Mucosa of descending colon (tissue), 3 donors: ENCODE measurements around the gene CCDC188. TPM values are rescaled to one million over a fixed set of nuclear protein-coding genes. Genes with fewer than 3 reads are reported as not detected.

Source experiments
- ATAC-seq: fragments of 200-7000 bp; cut with Tn5 transposase; one replicate; pipeline ENCODE4 v1.9.1; 2020; ENCODE audit warnings: mild to moderate bottlenecking, moderate library complexity
- DNase-seq, 3 donors: peaks; one replicate each; pipeline ENCODE4 v3.0.0-alpha.2; 2020
- H3K36me3 ChIP-seq: fragments of 200-600 bp; one replicate; pipeline ENCODE4 v1.8.0; 2021; ENCODE audit warnings: low read depth, mild to moderate bottlenecking
- H3K4me1 ChIP-seq: fragments of 200-600 bp; one replicate; pipeline ENCODE4 v1.8.0; 2021; ENCODE audit warnings: low read depth, mild to moderate bottlenecking
- H3K4me3 ChIP-seq: fragments of 200-600 bp; one replicate; pipeline ENCODE4 v1.8.0; 2021; ENCODE audit warnings: mild to moderate bottlenecking
- H3K9me3 ChIP-seq: fragments of 200-600 bp; one replicate; pipeline ENCODE4 v1.8.0; 2021; ENCODE audit warnings: mild to moderate bottlenecking
- CTCF ChIP-seq: fragments of 200-600 bp; IDR thresholded peaks from one replicate; pipeline ENCODE4 v1.8.0; 2022; ENCODE audit warnings: antibody characterized with exemption, mild to moderate bottlenecking
- intact Hi-C, 2 donors: fragments of 100-400 bp; cut with DNase I in 1 of 2; cut with micrococcal nuclease in 1 of 2; formaldehyde crosslinking; loops; one replicate each; pipeline versions ENCODE4 v1.11.0 to v1.11.1; 2022; cut with DNase I, micrococcal nuclease
- total RNA-seq, 3 donors: library from RNA; stranded (reverse); fragmentation: NEBNext Ultra II Directional in 2 of 3; extraction: Animal tissue kit (Norgen Biotek cat#: 25700) in 2 of 3; gene quantifications; one replicate each; pipeline versions ENCODE4 v1.2.1 to v1.2.4, GENCODE V29; 2021 to 2023
- donor health status: DM: no; HTN: no; CAD: no; lungs with moderate emphysema.
- donor health status: DM: no; HTN: no; CAD: no.
- donor health status: DM: no; HTN: yes; CAD: no.

CCDC188 gene
- total RNA-seq, 3 donors from 2014 or later: 0.41 to 0.98 (median 0.65) TPM

DNA sequence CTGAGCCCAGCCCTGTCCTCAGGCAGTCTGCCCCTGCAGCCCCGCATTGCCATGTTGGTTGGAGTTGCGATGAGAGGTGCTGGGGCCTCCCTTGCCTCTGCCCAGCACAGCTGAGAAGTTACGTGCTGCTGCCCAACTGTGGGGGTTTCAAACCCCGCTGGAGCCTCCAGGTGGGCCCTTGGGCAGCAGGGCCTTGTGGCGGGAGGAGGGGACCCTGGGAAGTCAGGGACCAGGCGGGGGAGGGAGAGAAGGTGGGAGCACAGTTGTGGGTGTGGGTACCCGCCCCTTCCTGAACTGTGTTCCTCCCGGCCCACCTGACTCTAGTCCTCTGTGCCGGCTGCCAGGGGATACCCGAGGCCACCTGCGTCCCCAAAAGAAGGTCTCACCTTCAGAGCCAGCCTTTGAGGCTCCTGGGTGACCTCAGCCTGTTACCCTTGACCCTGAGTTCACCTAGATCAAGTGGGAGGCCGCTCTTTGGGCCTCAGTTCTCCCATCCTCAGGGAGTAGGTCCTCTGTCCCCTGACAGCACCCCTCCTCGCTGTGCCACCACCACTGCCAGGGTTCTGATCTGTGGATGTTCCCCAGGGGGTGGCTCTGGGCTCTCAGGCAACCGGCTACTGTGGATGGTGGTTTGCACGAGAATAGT lies 7.7 kb upstream of the CCDC188 start:
- H3K36me3 ChIP-seq: no peaks in the 10 kb centered on the region
- H3K4me1 ChIP-seq: peaks cover 3% of the 10 kb centered on the region
- intact Hi-C loops: loop anchor here (5.0 to 10.0 kb wide), 2 partner anchors 116 to 129 kb away; no protein-coding TSS in a partner anchor
- no peak overlapping the region for H3K4me3 ChIP-seq
- DNase-seq: no peak
- H3K9me3 ChIP-seq: no peaks in the 10 kb centered on the region
- TF ChIP-seq CTCF: no peak
- no peak for ATAC-seq

- ATAC-seq (no peak), DNase-seq (no peak)
- H3K4me3 ChIP-seq: no peak overlapping the region
- no peaks in the 10 kb centered on the region for H3K9me3 ChIP-seq
- no peak for TF ChIP-seq CTCF
- peaks cover 3% of the 10 kb centered on the region for H3K4me1 ChIP-seq
- no peaks in the 10 kb centered on the region for H3K36me3 ChIP-seq
- intact Hi-C loops: loop anchor here (5.0 to 10.0 kb wide), 2 partner anchors 117 to 130 kb away; no protein-coding TSS in a partner anchor
Measured at GRCh38 chr22:20157430-20158183, 6.8 kb upstream of the CCDC188 start.

DNA sequence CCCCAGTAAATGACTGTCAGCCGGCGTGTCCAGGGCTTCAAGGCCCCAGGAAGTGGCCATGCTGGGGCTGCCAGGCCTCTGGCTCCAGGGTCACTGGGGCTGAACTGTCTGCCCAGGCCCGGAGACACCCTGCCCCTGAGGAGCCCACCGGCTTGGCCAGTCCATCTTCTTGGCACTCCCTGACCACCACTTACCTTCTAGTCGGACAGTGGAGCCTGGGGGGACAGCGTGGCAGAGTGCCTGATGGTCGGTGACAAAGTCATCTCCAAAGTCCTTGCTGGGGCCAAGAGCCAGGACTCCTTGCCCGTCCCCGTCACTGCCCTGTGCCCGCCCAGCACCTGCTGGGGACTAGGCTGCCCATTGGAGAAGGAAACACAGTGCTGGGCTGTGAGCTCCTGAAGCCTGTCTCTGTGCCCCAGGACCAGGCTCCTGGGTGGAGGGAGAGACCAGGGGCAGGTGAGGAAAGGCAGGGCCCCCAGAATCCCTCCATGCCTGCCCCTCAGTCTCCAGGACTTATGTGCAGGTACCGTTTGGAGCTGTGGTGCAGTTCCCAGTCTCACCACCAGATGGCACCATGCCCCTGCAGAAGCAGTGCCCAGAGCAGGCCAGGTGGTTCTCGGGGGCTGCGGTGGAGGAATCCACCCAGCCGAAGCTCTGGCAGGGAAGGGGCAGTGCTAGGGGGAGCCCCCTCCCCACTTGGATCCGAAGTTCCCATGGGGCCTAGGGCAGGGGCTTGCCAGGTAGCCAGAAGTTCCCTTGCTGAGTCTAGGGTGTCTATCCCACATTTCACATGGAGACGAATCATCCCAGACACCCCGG lies 6.0 kb upstream of the CCDC188 start:
- ATAC-seq (peak; percentile 76), DNase-seq (peak; percentile 79 to 96 (median 91))
- intact Hi-C loops: loop anchor here (5.0 to 10.0 kb wide), 2 partner anchors 118 to 130 kb away; no protein-coding TSS in a partner anchor
- Histone ChIP-seq H3K9me3 (no peaks in the 10 kb centered on the region), H3K36me3 (no peaks in the 10 kb centered on the region), H3K4me1 (peaks cover 3% of the 10 kb centered on the region), H3K4me3 (no peak overlapping the region)
- peak; percentile 99 for TF ChIP-seq CTCF

- Histone ChIP-seq H3K4me3 (no peak overlapping the region), H3K36me3 (no peaks in the 10 kb centered on the region), H3K9me3 (no peaks in the 10 kb centered on the region), H3K4me1 (peaks cover 3% of the 10 kb centered on the region)
- ATAC-seq: no peak
- intact Hi-C loops: loop anchor here (5.0 to 10.0 kb wide), 2 partner anchors 119 to 131 kb away; no protein-coding TSS in a partner anchor
- DNase-seq: no peak
- no peak for TF ChIP-seq CTCF
Measured at GRCh38 chr22:20156042-20156389, 5.2 kb upstream of the CCDC188 start.

DNA sequence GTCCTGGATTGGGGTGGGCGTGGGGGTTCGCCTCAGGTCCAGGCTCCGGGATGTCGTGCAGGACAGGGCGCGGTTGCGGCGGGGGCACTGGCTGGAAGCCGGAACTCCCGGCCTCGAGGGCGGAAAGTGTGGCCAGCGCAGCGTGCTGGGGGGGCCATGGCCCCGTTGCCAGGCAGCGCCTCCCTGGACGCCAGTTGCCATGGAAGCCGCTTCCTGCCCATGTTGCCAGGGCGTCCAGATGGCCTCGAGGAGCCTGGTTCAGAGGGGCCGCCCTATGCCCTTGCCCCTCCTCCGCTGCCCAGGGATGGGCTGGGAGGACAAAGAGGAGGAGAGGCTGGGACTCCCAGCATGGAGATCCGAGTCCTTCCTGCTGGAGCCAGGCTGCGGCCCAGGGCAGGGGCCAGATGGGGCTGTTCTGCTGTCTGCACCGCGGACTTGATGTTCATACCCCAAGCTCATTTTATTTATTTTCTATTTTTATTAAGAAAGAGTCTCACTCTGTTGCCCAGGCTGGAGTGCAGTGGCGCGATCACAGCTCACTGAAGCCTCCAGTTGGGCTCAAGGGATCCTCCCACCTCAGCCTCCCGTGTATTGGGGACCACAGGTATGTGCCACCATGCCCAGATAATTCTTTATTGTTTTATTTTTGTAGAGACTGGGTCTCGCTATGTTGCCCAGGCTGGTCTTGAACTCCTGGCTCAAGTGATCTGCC lies 4.6 kb upstream of the CCDC188 start:
- ATAC-seq (peak; percentile 71), DNase-seq (peak; percentile 21 to 67 (median 59))
- H3K9me3 ChIP-seq: no peaks in the 10 kb centered on the region
- intact Hi-C loops: loop anchor here (5.0 to 10.0 kb wide), 2 partner anchors 119 to 132 kb away; no protein-coding TSS in a partner anchor
- H3K4me3 ChIP-seq: no peak overlapping the region
- H3K4me1 ChIP-seq: peaks cover 3% of the 10 kb centered on the region
- H3K36me3 ChIP-seq: no peaks in the 10 kb centered on the region
- TF ChIP-seq CTCF: no peak
